MCF 10A (cell line): ENCODE results near the gene EEF1AKMT3. TPM values are rescaled to one million over a fixed set of nuclear protein-coding genes. Genes with fewer than 3 reads are reported as not detected.
A peak's percentile ranks its signal among the peaks of the same experiment; 100 is the strongest.

Experiments
- BruUV-seq: library from RNA; stranded (reverse); fragments of 400-500 nt; replicated peaks from 2 replicates; lab custom pipeline; 2021; lab: Mats Ljungman, UMichigan
- CTCF ChIA-PET: fragments of 300-600 bp; sonication (Branson Sonifier 250); formaldehyde crosslinking; extraction: SDS; loops from one replicate; lab custom pipeline; 2021; ENCODE audit warnings: antibody characterized with exemption, inconsistent platforms; lab: Yijun Ruan, JAX
- POLR2A ChIA-PET: fragments of 300-600, 350-650 bp; sonication (Branson Sonifier 250); formaldehyde crosslinking; extraction: SDS; loops from one replicate; lab custom pipeline; 2020; ENCODE audit warnings: antibody characterized with exemption, inconsistent platforms; lab: Yijun Ruan, JAX
- DNase-seq: peaks from one replicate; pipeline ENCODE4 v3.0.0-alpha.2; 2018; ENCODE audit not compliant: unreplicated experiment
- H3K27ac Mint-ChIP-seq: one replicate; pipeline ENCODE4 v1.8.0; 2022; ENCODE audit warnings: mild to moderate bottlenecking, low read depth, mixed read lengths; ENCODE audit not compliant: unreplicated experiment
- H3K27me3 Mint-ChIP-seq: one replicate; pipeline ENCODE4 v1.8.0; 2022; ENCODE audit warnings: mixed read lengths; ENCODE audit not compliant: insufficient read depth, unreplicated experiment
- H3K36me3 Mint-ChIP-seq: one replicate; pipeline ENCODE4 v1.8.0; 2022; ENCODE audit warnings: mild to moderate bottlenecking, moderate library complexity, mixed read lengths; ENCODE audit not compliant: insufficient read depth, unreplicated experiment
- H3K4me1 Mint-ChIP-seq: one replicate; pipeline ENCODE4 v1.8.0; 2022; ENCODE audit warnings: mixed read lengths; ENCODE audit not compliant: insufficient read depth, unreplicated experiment
- H3K4me3 Mint-ChIP-seq: one replicate; pipeline ENCODE4 v1.8.0; 2022; ENCODE audit warnings: mild to moderate bottlenecking, moderate library complexity, mixed read lengths; ENCODE audit not compliant: unreplicated experiment
- H3K9me3 Mint-ChIP-seq: one replicate; pipeline ENCODE4 v1.8.0; 2022; ENCODE audit warnings: mixed read lengths; ENCODE audit not compliant: unreplicated experiment
- intact Hi-C: fragments of 100-400 bp; cut with micrococcal nuclease; formaldehyde crosslinking; loops from 2 replicates; pipeline ENCODE4 v1.14.1; 2022
- total RNA-seq: library from RNA; stranded (reverse); gene quantifications from 2 replicates; pipeline ENCODE4 v1.2.3, GENCODE V29; 2022
- TF ChIP-seq, protein P1 (sequence below): fragments of 200-600 bp; IDR thresholded peaks from one replicate; pipeline ENCODE4 v1.8.0; 2022; ENCODE audit warnings: antibody characterized with exemption, mild to moderate bottlenecking; ENCODE audit not compliant: unreplicated experiment

Gene EEF1AKMT3
- total RNA-seq, 1 experiment from 2014 or later: 8.1 TPM

DNA sequence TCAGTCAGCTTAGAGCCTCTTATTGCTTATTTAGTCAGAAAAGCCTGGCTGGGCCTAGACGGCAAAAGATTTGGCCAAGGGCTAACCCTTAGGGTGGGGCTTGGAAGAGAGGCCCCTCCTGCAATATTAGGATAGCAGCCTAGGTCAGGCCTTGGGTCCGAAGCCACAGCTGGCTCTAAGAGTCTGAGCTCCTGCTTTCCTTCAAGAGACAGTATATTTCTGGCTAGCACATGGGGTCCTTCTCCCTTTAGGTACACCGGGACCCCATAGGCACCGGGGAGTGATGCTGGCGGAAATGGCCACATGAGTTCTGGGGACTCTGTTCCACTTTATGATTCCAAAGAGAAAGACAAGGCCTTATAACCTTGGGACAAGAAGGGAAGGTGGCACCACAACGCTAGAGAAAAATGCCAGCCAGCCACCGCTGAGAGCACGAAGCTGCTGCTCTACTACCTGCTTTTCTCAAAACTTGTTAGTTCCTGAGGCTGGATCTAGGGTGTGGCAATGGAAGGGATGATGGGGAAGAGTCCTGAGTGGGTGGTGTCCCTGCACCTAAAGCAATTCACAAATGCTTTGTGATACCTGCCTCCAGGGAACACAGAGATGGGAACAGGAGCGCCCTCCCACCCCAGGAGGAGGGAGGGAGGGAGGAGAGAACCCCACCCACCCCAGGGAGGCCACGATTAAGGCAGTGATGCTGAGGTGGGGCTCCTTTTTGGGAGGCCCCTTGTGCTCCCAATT lies 49.2 kb downstream of the EEF1AKMT3 start:
- H3K27me3 Mint-ChIP-seq: no peaks in the 10 kb centered on the region
- POLR2A ChIA-PET: interaction anchor here (1.2 kb wide), 1 partner anchor 11 kb away, joined by 3 read pairs; no protein-coding TSS in a partner anchor
- BruUV-seq: no TSS peak
- H3K4me3 Mint-ChIP-seq: no peak overlapping the region
- CTCF ChIA-PET: interaction anchor here (0.8 to 1.8 kb wide), 3 partner anchors 10 to 75 kb away, joined by 3 to 7 read pairs (median 4); no protein-coding TSS in a partner anchor
- peaks cover 77% of the 10 kb centered on the region for H3K36me3 Mint-ChIP-seq
- no peak for DNase-seq
- H3K9me3 Mint-ChIP-seq: no peaks in the 10 kb centered on the region
- no peak overlapping the region for H3K27ac Mint-ChIP-seq
- H3K4me1 Mint-ChIP-seq: no peaks in the 10 kb centered on the region
- TF ChIP-seq, protein P1, sequence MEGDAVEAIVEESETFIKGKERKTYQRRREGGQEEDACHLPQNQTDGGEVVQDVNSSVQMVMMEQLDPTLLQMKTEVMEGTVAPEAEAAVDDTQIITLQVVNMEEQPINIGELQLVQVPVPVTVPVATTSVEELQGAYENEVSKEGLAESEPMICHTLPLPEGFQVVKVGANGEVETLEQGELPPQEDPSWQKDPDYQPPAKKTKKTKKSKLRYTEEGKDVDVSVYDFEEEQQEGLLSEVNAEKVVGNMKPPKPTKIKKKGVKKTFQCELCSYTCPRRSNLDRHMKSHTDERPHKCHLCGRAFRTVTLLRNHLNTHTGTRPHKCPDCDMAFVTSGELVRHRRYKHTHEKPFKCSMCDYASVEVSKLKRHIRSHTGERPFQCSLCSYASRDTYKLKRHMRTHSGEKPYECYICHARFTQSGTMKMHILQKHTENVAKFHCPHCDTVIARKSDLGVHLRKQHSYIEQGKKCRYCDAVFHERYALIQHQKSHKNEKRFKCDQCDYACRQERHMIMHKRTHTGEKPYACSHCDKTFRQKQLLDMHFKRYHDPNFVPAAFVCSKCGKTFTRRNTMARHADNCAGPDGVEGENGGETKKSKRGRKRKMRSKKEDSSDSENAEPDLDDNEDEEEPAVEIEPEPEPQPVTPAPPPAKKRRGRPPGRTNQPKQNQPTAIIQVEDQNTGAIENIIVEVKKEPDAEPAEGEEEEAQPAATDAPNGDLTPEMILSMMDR: no peak
- intact Hi-C loops: no loop called here

DNA sequence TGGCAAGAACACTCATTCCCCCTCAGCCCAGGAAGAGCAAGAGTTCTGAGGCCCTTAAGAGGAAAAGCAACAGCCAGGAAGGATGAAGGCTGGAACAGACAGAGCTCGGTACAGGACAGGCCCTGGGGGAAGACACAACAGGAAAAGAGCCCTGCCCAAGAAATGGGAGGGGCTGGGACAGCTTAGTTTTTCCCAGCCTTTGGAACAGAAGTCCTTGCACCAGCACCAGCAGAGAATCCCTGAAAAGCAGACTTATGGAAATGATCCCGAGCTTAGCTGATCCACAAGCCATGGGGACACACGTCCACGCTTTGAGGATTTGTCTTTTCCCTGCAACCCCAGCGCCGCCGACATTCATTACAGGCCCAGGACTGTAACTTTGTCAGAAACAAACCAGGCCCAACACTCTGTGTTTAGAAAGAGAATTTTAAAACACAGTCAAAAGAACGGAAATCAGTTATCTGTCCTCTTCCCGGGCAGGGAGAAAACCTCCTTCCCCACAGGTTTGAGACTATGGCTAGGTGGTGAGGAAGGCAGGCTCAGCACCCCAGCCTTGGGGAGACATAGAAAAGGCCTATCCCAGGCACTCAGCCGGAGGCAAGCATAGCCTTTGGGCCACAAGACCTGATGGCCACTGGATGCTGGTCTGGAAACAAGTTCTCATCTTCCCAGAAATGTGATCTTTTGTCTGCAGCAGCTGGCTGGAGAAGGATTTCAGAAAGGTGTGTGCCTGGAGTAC lies 50.1 kb downstream of the EEF1AKMT3 start:
- TF ChIP-seq, protein P1: no peak
- CTCF ChIA-PET: interaction anchor here (0.8 to 1.8 kb wide), 6 partner anchors 9 to 83 kb away, joined by 3 to 7 read pairs (median 6); no protein-coding TSS in a partner anchor
- TSS peak; percentile 2 for BruUV-seq
- POLR2A ChIA-PET: no interaction called here
- Mint-ChIP-seq H3K4me1 (no peaks in the 10 kb centered on the region), H3K27me3 (no peaks in the 10 kb centered on the region), H3K27ac (no peak overlapping the region), H3K4me3 (no peak overlapping the region), H3K9me3 (no peaks in the 10 kb centered on the region), H3K36me3 (peaks cover 86% of the 10 kb centered on the region)
- intact Hi-C loops: no loop called here
- no peak for DNase-seq

DNA sequence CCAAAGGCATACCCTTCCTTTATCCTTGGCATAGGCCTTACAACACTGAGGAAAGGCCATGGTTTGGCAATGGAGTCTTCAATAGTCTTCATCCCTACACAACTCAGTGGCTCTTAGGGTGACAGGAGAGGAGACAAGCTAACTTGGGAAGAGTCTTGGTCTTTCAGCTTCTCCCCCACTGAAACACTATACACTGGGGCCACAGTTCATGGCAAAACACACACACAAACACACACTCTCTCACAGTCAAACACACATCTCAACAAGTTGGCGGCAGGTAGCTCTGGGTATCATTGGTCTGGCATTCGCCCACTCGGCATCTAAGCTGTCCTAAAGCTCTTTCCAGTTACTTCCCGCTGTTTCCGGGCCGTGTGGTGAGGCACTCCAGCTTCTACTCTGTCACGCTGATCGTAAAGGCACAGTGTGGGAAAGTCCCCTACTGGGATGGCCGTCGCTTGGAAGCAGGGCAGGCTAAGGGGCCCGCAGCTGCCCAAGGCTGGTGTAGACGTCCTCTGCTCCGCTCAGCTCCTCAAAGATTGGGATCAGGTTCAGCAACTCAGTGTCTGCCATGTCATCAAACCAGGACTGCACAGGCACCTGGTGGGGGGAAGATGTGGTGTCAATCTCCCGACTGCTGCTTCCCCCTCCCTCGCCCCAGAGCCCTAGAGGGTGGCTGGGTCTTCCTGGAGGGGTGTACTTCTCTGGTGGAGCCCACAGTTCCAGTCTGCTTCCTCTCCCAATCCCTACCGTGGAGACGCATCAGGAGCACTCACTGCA lies 50.9 kb downstream of the EEF1AKMT3 start:
- H3K4me3 Mint-ChIP-seq: no peak overlapping the region
- H3K27me3 Mint-ChIP-seq: no peaks in the 10 kb centered on the region
- no peak for DNase-seq
- no peaks in the 10 kb centered on the region for H3K4me1 Mint-ChIP-seq
- intact Hi-C loops: no loop called here
- no peak overlapping the region for H3K27ac Mint-ChIP-seq
- POLR2A ChIA-PET: interaction anchor here (0.6 to 1.1 kb wide), 2 partner anchors 57 to 695 kb away, joined by 3 read pairs; no protein-coding TSS in a partner anchor
- BruUV-seq: no TSS peak
- no peaks in the 10 kb centered on the region for H3K9me3 Mint-ChIP-seq
- peaks cover 94% of the 10 kb centered on the region for H3K36me3 Mint-ChIP-seq
- TF ChIP-seq, protein P1: no peak
- CTCF ChIA-PET: interaction anchor here (0.9 to 1.8 kb wide), 5 partner anchors 9 to 82 kb away, joined by 3 to 7 read pairs (median 6); no protein-coding TSS in a partner anchor
